ENCODE measurements around the gene KCNK1. TPM values are rescaled to one million over a fixed set of nuclear protein-coding genes. Genes with fewer than 3 reads are reported as not detected.

KCNK1 gene
- total RNA-seq, 6 experiments from 2014 or later: 1.1 to 7.6 (median 3.6) TPM

DNA sequence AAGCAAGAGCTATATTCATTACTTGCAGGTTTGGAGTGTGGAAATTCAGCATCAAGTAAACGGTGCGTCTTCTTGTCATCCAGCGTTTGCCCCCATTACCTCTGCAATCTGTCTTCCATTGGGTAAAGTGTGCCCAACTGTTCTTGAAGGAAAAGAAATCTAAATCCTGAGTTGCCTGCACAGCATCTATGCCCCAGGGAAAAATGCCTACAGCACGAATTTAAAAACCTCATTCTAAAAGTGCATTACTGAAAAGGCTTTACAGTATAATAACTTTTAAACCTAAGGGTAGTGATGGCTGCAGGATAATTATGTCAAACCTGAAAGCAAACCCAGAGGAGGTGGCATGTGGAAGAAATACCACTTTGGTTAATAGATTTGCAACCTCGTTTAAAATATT is 37.2 kb downstream of the KCNK1 start:
- Histone ChIP-seq H3K27me3 (no peaks in the 10 kb centered on the region), H3K36me3 (no peaks in the 10 kb centered on the region), H3K9me3 (no peaks in the 10 kb centered on the region), H3K27ac (no peak overlapping the region), H3K4me3 (no peak overlapping the region), H3K4me1 (peaks cover 0 to 25% (median 3%) of the 10 kb centered on the region in 4 donors)
- WGBS (ENCODE audit: insufficient coverage, low coverage, low lambda C conversion rate, missing lambda C conversion rate): 79% methylated on average over 5 of the region's 5 CpGs
- DNase-seq: no peak
- no peak for ATAC-seq
- intact Hi-C loops (cut with DNase I): no loop called here
- no peak for TF ChIP-seq CTCF (IDR thresholded peaks at IDR 0.05)
- no peak for TF ChIP-seq POLR2A (IDR thresholded peaks at IDR 0.05)

- H3K27me3 ChIP-seq: no peaks in the 10 kb centered on the region
- intact Hi-C loops (cut with DNase I): no loop called here
- H3K4me3 ChIP-seq: no peak overlapping the region
- TF ChIP-seq POLR2A (IDR thresholded peaks at IDR 0.05) (no peak), CTCF (IDR thresholded peaks at IDR 0.05) (no peak)
- H3K36me3 ChIP-seq: no peaks in the 10 kb centered on the region
- no peaks in the 10 kb centered on the region for H3K9me3 ChIP-seq
- ATAC-seq (peak in 3 of 4 donors; percentile 12 to 64 (median 23)), DNase-seq (no peak)
- no peak overlapping the region for H3K27ac ChIP-seq
- WGBS (ENCODE audit: insufficient coverage, low coverage, low lambda C conversion rate, missing lambda C conversion rate): 47% methylated on average over 4 of the region's 5 CpGs
- peaks cover 0 to 29% (median 3%) of the 10 kb centered on the region in 4 donors for H3K4me1 ChIP-seq
Observed at GRCh38 chr1:233651563-233652233, 37.8 kb downstream of the KCNK1 start.

DNA sequence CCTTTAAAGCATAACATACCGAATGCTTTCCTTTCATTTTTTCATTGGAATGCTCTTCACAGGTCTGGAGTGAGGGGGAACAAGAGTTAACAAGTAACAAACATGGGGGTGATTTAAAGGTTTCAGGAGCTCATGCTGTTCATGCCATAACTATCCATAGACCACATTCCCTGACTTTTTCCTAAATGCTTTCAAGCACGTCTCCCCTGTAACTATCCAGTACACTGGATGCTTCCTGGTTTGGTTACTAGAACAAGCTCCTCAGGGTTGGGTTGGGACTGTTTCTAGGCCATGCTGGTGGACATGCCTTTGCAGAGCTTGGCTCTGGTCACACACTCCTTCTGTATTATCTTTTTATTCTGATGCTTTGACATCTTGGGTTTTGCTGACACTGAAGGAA is 38.6 kb downstream of the KCNK1 start:
- H3K27ac ChIP-seq: no peak overlapping the region
- no peaks in the 10 kb centered on the region for H3K27me3 ChIP-seq
- TF ChIP-seq POLR2A (IDR thresholded peaks at IDR 0.05) (no peak), CTCF (IDR thresholded peaks at IDR 0.05) (no peak)
- DNase-seq: no peak
- no peaks in the 10 kb centered on the region for H3K36me3 ChIP-seq
- WGBS (ENCODE audit: insufficient coverage, low coverage, low lambda C conversion rate, missing lambda C conversion rate): 94% methylated on average over 2 of the region's 2 CpGs
- H3K4me3 ChIP-seq: no peak overlapping the region
- H3K4me1 ChIP-seq: peaks cover 0 to 26% (median 3%) of the 10 kb centered on the region in 4 donors
- no peak for ATAC-seq
- no peaks in the 10 kb centered on the region for H3K9me3 ChIP-seq
- intact Hi-C loops (cut with DNase I): no loop called here

GRCh38 chr1:233654658-233655280 is 40.9 kb downstream of the KCNK1 start:
- no peaks in the 10 kb centered on the region for H3K27me3 ChIP-seq
- ATAC-seq: peak; percentile 36 to 79 (median 68)
- no peak for TF ChIP-seq POLR2A (IDR thresholded peaks at IDR 0.05)
- no peak for TF ChIP-seq CTCF (IDR thresholded peaks at IDR 0.05)
- no peak for DNase-seq
- H3K4me3 ChIP-seq: no peak overlapping the region
- intact Hi-C loops (cut with DNase I): no loop called here
- H3K36me3 ChIP-seq: no peaks in the 10 kb centered on the region
- peak overlapping the region in 1 of 3 donors; percentile 44 for H3K27ac ChIP-seq
- no peaks in the 10 kb centered on the region for H3K9me3 ChIP-seq
- peaks cover 0 to 23% (median 3%) of the 10 kb centered on the region in 4 donors for H3K4me1 ChIP-seq
- 80% methylated on average over 3 of the region's 5 CpGs for WGBS (ENCODE audit: insufficient coverage, low coverage, low lambda C conversion rate, missing lambda C conversion rate)
